ENCODE data around the gene MAP3K15.

The MAP3K15 gene

DNA sequence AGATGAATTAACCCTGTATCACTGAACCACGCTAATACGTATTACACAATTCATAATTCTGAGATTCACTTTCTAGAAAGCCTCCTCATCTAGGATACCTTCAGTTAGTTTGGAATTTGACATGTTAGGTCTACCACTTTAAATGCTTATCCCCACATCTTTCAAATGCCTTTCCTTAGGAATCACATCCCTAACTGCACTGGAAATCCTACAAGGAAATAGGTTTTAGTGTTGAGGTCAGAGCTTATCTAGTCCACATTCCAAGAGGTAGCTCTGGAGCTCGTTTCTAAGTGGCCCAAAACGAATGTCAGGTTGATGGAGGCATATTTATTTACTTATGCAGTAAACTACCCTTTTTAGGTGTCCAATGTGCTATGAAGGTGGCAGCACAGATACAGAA is 153.6 kb downstream of the MAP3K15 start:
- Histone ChIP-seq H3K27me3 (ENCODE audit: control insufficient read depth in 2 of 2, insufficient read depth in 2 of 2, low read length in 2 of 2) (peaks cover 0 to 2% of the 10 kb centered on the region in 2 donors), H3K9ac (ENCODE audit: low read depth in 1 of 2, low read length in 2 of 2) (no peak overlapping the region), H3K9me3 (ENCODE audit: control insufficient read depth in 2 of 2, low read length in 2 of 2) (no peaks in the 10 kb centered on the region), H3K36me3 (ENCODE audit: control insufficient read depth in 2 of 2, insufficient read depth in 2 of 2, low read length in 2 of 2) (peaks cover 30% of the 10 kb centered on the region in 2 donors), H3K4me3 (ENCODE audit: low read length in 2 of 2) (no peak overlapping the region), H3K4me1 (ENCODE audit: control insufficient read depth in 2 of 2, insufficient read depth in 2 of 2, low read length in 2 of 2) (no peaks in the 10 kb centered on the region), H3K27ac (ENCODE audit: low read depth in 2 of 2, low read length in 2 of 2) (no peak overlapping the region)

DNA sequence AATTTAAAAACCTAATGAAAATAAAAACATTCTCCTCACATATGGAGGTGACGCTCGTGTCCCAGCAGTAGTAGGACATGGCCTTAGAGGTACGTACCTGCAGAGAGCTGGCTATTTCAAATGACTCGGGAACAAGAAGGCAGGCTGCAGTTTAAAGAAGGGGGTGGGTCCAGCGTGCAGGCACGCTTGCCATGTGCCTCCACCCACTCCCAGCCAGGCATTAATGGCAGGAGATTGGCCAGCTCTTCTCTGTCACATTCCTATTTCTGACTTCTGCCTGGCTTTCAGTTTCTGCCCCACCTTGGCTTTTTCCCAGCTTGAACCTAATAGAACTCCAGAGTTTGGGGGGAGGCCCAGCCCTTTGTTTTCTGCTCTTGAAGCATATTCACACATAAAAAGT is 154.4 kb downstream of the MAP3K15 start:
- Histone ChIP-seq H3K27ac (ENCODE audit: low read depth in 2 of 2, low read length in 2 of 2) (no peak overlapping the region), H3K4me1 (ENCODE audit: control insufficient read depth in 2 of 2, insufficient read depth in 2 of 2, low read length in 2 of 2) (no peaks in the 10 kb centered on the region), H3K27me3 (ENCODE audit: control insufficient read depth in 2 of 2, insufficient read depth in 2 of 2, low read length in 2 of 2) (peaks cover 0 to 2% of the 10 kb centered on the region in 2 donors), H3K9ac (ENCODE audit: low read depth in 1 of 2, low read length in 2 of 2) (no peak overlapping the region), H3K9me3 (ENCODE audit: control insufficient read depth in 2 of 2, low read length in 2 of 2) (no peaks in the 10 kb centered on the region), H3K36me3 (ENCODE audit: control insufficient read depth in 2 of 2, insufficient read depth in 2 of 2, low read length in 2 of 2) (peaks cover 36 to 37% of the 10 kb centered on the region in 2 donors), H3K4me3 (ENCODE audit: low read length in 2 of 2) (no peak overlapping the region)

DNA sequence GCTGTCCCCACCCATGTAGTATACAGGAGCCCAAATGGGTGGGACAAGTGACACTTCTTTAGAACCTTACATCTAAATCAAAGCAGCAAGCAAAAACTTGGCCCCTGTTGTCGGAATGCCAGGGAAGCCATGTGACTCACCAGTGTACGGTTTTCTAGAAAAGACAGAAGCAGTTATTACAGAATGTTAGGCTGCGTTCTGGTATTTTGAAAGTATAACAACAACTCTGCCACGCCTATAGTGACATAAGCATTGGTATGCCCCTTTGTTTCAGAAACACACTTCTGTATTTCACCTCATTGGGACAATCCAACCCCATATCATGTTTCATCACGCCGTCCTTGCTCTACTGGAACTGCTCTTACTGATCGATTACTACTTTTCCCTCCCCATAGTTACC is 156.8 kb downstream of the MAP3K15 start:
- Histone ChIP-seq H3K4me1 (ENCODE audit: control insufficient read depth in 2 of 2, insufficient read depth in 2 of 2, low read length in 2 of 2) (no peaks in the 10 kb centered on the region), H3K27ac (ENCODE audit: low read depth in 2 of 2, low read length in 2 of 2) (no peak overlapping the region), H3K4me3 (ENCODE audit: low read length in 2 of 2) (no peak overlapping the region), H3K27me3 (ENCODE audit: control insufficient read depth in 2 of 2, insufficient read depth in 2 of 2, low read length in 2 of 2) (peaks cover 0 to 2% of the 10 kb centered on the region in 2 donors), H3K36me3 (ENCODE audit: control insufficient read depth in 2 of 2, insufficient read depth in 2 of 2, low read length in 2 of 2) (peaks cover 41 to 52% of the 10 kb centered on the region in 2 donors), H3K9me3 (ENCODE audit: control insufficient read depth in 2 of 2, low read length in 2 of 2) (no peaks in the 10 kb centered on the region), H3K9ac (ENCODE audit: low read depth in 1 of 2, low read length in 2 of 2) (no peak overlapping the region)

DNA sequence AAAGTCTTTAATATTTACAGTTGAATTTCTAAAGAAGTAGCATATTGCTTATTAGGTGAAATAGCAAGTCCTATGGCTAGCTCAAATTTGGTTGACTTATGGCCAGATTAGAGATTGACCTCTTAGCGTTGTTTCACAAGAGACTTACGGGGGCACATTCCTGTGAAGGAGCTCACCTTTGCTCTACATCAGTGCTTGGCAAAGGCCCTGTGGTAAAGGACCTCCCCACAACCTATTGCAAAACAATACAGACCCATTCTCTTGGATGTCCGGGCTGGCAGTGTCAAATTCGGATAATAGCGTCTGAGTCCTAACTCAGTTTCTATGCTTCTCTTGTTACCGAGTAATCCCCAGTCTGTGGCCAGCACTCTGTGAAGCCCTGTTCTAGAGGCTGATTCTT is 160.7 kb downstream of the MAP3K15 start:
- Histone ChIP-seq H3K27ac (ENCODE audit: low read depth in 2 of 2, low read length in 2 of 2) (no peak overlapping the region), H3K4me1 (ENCODE audit: control insufficient read depth in 2 of 2, insufficient read depth in 2 of 2, low read length in 2 of 2) (no peaks in the 10 kb centered on the region), H3K4me3 (ENCODE audit: low read length in 2 of 2) (no peak overlapping the region), H3K9ac (ENCODE audit: low read depth in 1 of 2, low read length in 2 of 2) (no peak overlapping the region), H3K36me3 (ENCODE audit: control insufficient read depth in 2 of 2, insufficient read depth in 2 of 2, low read length in 2 of 2) (peaks cover 58 to 63% of the 10 kb centered on the region in 2 donors), H3K9me3 (ENCODE audit: control insufficient read depth in 2 of 2, low read length in 2 of 2) (no peaks in the 10 kb centered on the region), H3K27me3 (ENCODE audit: control insufficient read depth in 2 of 2, insufficient read depth in 2 of 2, low read length in 2 of 2) (no peaks in the 10 kb centered on the region)

DNA sequence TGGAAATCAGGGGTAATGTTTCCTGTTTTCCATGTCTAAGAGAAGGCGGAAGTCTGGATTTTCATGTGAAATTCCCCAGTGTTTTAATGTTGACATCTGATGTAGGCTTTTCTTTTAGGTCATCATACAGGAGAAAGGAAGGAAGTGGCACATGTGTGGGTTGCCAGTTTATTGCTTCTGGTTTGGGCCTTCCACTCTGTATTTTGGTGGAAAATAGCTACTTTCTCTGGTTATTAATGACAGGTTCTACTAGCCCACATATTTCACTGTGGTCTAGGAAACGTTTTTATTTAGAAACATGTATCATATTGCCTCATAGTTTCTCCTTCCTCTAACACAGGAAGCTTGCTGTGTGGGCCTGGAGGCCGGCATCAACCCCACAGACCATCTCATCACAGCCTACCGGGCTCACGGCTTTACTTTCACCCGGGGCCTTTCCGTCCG is 164.3 kb downstream of the MAP3K15 start:
- peaks cover 34 to 41% of the 10 kb centered on the region in 2 donors for H3K36me3 ChIP-seq (ENCODE audit: control insufficient read depth in 2 of 2, insufficient read depth in 2 of 2, low read length in 2 of 2)
- no peak overlapping the region for H3K9ac ChIP-seq (ENCODE audit: low read depth in 1 of 2, low read length in 2 of 2)
- no peaks in the 10 kb centered on the region for H3K27me3 ChIP-seq (ENCODE audit: control insufficient read depth in 2 of 2, insufficient read depth in 2 of 2, low read length in 2 of 2)
- H3K27ac ChIP-seq (ENCODE audit: low read depth in 2 of 2, low read length in 2 of 2): no peak overlapping the region
- no peak overlapping the region for H3K4me3 ChIP-seq (ENCODE audit: low read length in 2 of 2)
- H3K9me3 ChIP-seq (ENCODE audit: control insufficient read depth in 2 of 2, low read length in 2 of 2): no peaks in the 10 kb centered on the region
- H3K4me1 ChIP-seq (ENCODE audit: control insufficient read depth in 2 of 2, insufficient read depth in 2 of 2, low read length in 2 of 2): no peaks in the 10 kb centered on the region

DNA sequence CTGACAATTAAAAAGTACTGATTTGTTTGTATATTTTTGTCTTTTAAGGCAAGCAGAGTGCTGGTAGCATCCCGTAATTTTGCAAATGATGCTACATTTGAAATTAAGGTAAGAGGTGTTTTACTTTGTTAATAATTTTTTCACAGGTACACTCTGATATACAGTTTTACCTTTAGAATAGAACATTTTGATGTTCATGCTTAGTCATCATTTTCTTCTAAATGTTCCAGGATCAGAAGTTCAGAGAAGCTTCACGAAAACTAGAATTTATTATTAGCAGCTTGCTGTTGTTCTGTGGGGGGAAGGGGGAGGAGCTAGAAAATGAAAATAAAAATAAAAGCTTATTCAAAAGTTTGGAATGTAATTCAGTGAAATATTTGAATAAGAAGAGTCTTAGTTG is 166.0 kb downstream of the MAP3K15 start:
- Histone ChIP-seq H3K36me3 (ENCODE audit: control insufficient read depth in 2 of 2, insufficient read depth in 2 of 2, low read length in 2 of 2) (peaks cover 27% of the 10 kb centered on the region in 2 donors), H3K9me3 (ENCODE audit: control insufficient read depth in 2 of 2, low read length in 2 of 2) (no peaks in the 10 kb centered on the region), H3K4me3 (ENCODE audit: low read length in 2 of 2) (no peak overlapping the region), H3K4me1 (ENCODE audit: control insufficient read depth in 2 of 2, insufficient read depth in 2 of 2, low read length in 2 of 2) (peaks cover 0 to 4% of the 10 kb centered on the region in 2 donors), H3K27ac (ENCODE audit: low read depth in 2 of 2, low read length in 2 of 2) (no peak overlapping the region), H3K9ac (ENCODE audit: low read depth in 1 of 2, low read length in 2 of 2) (no peak overlapping the region), H3K27me3 (ENCODE audit: control insufficient read depth in 2 of 2, insufficient read depth in 2 of 2, low read length in 2 of 2) (no peaks in the 10 kb centered on the region)

DNA sequence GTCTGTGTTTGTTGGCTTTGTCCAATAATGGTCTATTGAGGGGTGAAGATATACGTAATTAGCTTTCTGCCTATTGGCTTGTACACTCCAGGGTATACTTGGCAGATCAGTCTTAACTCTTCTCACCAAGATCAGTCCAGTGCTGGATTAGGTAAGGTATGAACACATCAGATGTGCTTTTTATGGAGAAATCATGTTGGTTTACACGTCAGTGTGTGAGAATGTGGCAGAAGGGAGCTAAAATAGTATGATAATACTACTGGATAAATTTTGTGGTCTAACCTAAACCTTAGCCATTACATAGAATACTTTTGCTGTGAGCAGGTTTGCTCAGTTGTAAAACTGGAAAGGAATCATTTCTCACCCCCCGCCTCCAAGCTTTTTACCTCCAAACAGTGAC is 167.4 kb downstream of the MAP3K15 start:
- Histone ChIP-seq H3K27ac (ENCODE audit: low read depth in 2 of 2, low read length in 2 of 2) (no peak overlapping the region), H3K27me3 (ENCODE audit: control insufficient read depth in 2 of 2, insufficient read depth in 2 of 2, low read length in 2 of 2) (no peaks in the 10 kb centered on the region), H3K9ac (ENCODE audit: low read depth in 1 of 2, low read length in 2 of 2) (no peak overlapping the region)

DNA sequence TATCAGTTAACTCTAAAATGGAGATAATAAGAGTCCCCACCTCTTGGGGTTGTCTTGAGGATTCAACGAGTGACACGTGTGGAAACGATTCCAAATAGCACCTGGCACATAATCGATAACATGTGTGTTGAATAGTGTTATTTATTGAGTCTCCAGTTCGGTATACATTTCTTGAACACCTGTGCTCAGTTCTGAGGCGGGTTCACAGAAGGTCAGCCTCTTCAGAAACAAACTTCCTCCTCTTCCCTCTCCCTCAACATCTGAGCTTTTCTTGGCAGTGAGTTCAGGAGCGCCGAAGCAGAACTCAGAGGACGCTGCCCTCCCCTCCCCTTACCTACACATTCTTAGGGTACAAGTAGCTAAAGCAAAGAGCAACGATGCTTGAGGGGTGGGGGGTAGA is 170.6 kb downstream of the MAP3K15 start:
- H3K27me3 ChIP-seq (ENCODE audit: control insufficient read depth in 2 of 2, insufficient read depth in 2 of 2, low read length in 2 of 2): no peaks in the 10 kb centered on the region
- H3K4me3 ChIP-seq (ENCODE audit: low read length in 2 of 2): peak overlapping the region; percentile 83 to 87
- no peaks in the 10 kb centered on the region for H3K9me3 ChIP-seq (ENCODE audit: control insufficient read depth in 2 of 2, low read length in 2 of 2)
- peak overlapping the region; percentile 82 to 84 for H3K27ac ChIP-seq (ENCODE audit: low read depth in 2 of 2, low read length in 2 of 2)
- H3K4me1 ChIP-seq (ENCODE audit: control insufficient read depth in 2 of 2, insufficient read depth in 2 of 2, low read length in 2 of 2): peaks cover 0 to 4% of the 10 kb centered on the region in 2 donors
- peak overlapping the region; percentile 81 to 85 for H3K9ac ChIP-seq (ENCODE audit: low read depth in 1 of 2, low read length in 2 of 2)
- peaks cover 2 to 6% of the 10 kb centered on the region in 2 donors for H3K36me3 ChIP-seq (ENCODE audit: control insufficient read depth in 2 of 2, insufficient read depth in 2 of 2, low read length in 2 of 2)

More for the DNA sequence above, 167.4 kb downstream of the MAP3K15 start:
- peaks cover 18 to 21% of the 10 kb centered on the region in 2 donors for H3K36me3 ChIP-seq (ENCODE audit: control insufficient read depth in 2 of 2, insufficient read depth in 2 of 2, low read length in 2 of 2)
- no peaks in the 10 kb centered on the region for H3K9me3 ChIP-seq (ENCODE audit: control insufficient read depth in 2 of 2, low read length in 2 of 2)
- no peak overlapping the region for H3K4me3 ChIP-seq (ENCODE audit: low read length in 2 of 2)
- peaks cover 0 to 4% of the 10 kb centered on the region in 2 donors for H3K4me1 ChIP-seq (ENCODE audit: control insufficient read depth in 2 of 2, insufficient read depth in 2 of 2, low read length in 2 of 2)

DNA sequence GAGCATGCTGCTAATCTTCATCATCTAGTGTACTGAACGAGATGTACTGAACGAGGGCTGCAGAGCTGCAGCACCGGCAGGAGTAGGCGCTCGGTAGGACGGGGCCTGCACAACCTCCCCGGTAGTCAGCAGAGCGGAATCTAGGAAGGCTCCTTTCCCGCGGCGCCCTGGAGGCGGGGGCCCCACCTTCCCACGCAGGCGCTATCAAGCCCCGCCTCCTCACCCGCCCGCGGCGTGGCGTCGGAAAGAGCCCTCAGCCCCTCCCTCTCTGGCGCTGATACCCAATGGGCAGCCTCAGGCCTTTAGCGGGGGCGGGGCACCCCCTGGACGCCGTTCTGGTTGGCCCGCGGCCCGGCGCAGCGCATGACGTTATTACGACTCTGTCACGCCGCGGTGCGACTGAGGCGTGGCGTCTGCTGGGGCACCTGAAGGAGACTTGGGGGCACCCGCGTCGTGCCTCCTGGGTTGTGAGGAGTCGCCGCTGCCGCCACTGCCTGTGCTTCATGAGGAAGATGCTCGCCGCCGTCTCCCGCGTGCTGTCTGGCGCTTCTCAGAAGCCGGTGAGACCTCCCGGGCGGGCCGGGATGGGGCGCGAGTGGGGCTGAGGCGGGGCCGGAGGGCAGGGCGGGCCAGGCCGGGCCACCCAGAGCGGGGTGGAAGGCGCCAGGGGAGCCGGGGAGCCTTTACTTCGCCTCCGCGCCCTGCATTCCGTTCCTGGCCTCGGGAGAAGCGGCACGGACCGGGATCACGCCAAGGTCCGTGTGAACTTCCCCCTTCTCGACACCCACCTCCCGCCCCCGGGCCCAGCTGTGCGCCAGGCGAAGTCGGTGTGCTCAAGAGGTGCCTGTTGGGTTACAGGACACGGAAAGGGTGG is 171.5 kb downstream of the MAP3K15 start, which contains the start of gene PDHA1:
Gene PDHA1 (plus strand): TSS at position 393 of the 874 bp plus-strand sequence. CDS start 111 bp downstream, at position 504.
- Histone ChIP-seq H3K36me3 (ENCODE audit: control insufficient read depth in 2 of 2, insufficient read depth in 2 of 2, low read length in 2 of 2) (peaks cover 0 to 3% of the 10 kb centered on the region in 2 donors), H3K4me3 (ENCODE audit: low read length in 2 of 2) (peak within 1 kb of the TSS; percentile 83 to 87), H3K9me3 (ENCODE audit: control insufficient read depth in 2 of 2, low read length in 2 of 2) (no peaks in the 10 kb centered on the region), H3K27me3 (ENCODE audit: control insufficient read depth in 2 of 2, insufficient read depth in 2 of 2, low read length in 2 of 2) (no peaks in the 10 kb centered on the region), H3K4me1 (ENCODE audit: control insufficient read depth in 2 of 2, insufficient read depth in 2 of 2, low read length in 2 of 2) (peaks cover 0 to 4% of the 10 kb centered on the region in 2 donors), H3K27ac (ENCODE audit: low read depth in 2 of 2, low read length in 2 of 2) (peak within 1 kb of the TSS; percentile 82 to 84), H3K9ac (ENCODE audit: low read depth in 1 of 2, low read length in 2 of 2) (peak within 1 kb of the TSS; percentile 81 to 85)

DNA sequence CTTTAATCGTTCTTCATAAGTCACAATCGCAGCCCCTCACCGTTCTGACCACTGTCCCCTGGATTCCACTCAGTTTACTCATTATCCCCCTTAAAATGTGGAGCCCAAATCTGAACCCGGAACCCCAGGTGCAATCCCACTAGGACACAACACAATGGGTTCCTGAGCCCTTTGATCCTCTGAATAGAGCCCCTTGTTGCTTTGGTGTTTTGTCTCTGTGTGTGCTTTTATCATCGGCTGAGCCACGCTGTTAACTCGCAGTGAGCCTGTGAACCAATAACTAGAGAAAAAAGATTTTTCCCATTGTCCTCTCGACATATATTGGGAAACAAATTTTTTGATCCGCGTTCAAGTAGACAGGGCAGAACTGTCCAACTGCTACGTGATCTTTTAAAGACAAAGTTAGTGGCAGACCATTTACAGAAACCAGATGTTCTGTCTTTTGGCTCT is 172.2 kb downstream of the MAP3K15 start:
- Histone ChIP-seq H3K9ac (ENCODE audit: low read depth in 1 of 2, low read length in 2 of 2) (peak overlapping the region; percentile 24 to 60), H3K27ac (ENCODE audit: low read depth in 2 of 2, low read length in 2 of 2) (peak overlapping the region; percentile 55 to 61), H3K27me3 (ENCODE audit: control insufficient read depth in 2 of 2, insufficient read depth in 2 of 2, low read length in 2 of 2) (no peaks in the 10 kb centered on the region), H3K36me3 (ENCODE audit: control insufficient read depth in 2 of 2, insufficient read depth in 2 of 2, low read length in 2 of 2) (peaks cover 0 to 3% of the 10 kb centered on the region in 2 donors), H3K4me1 (ENCODE audit: control insufficient read depth in 2 of 2, insufficient read depth in 2 of 2, low read length in 2 of 2) (peaks cover 0 to 4% of the 10 kb centered on the region in 2 donors), H3K4me3 (ENCODE audit: low read length in 2 of 2) (peak overlapping the region; percentile 53 to 69), H3K9me3 (ENCODE audit: control insufficient read depth in 2 of 2, low read length in 2 of 2) (no peaks in the 10 kb centered on the region)

Measured in mucosa of rectum (tissue), 2 donors.